Endothelial cell of umbilical vein (primary cell): ENCODE measurements around the gene GPANK1. TPM values are rescaled to one million over a fixed set of nuclear protein-coding genes. Genes with fewer than 3 reads are reported as not detected.

Source experiments
- BruUV-seq: library from RNA; stranded (reverse); fragments of 400-500 nt; replicated peaks from 2 replicates; lab custom pipeline; 2021; lab: Mats Ljungman, UMichigan
- CTCF ChIA-PET: fragments of 300-600, 350-600 bp; sonication (Branson Sonifier 250); formaldehyde crosslinking; loops from one replicate; lab custom pipeline; 2021; ENCODE audit warnings: antibody characterized with exemption, inconsistent platforms; lab: Charles Lee
- POLR2A ChIA-PET: fragments of 300-600, 350-600 bp; sonication (Branson Sonifier 250); formaldehyde crosslinking; loops from one replicate; lab custom pipeline; 2021; ENCODE audit warnings: antibody characterized with exemption, inconsistent platforms; lab: Charles Lee
- DNase-seq: peaks from one replicate; pipeline ENCODE4 v3.0.0-alpha.2; 2011; ENCODE audit warnings: low read depth, low spot score
- FAIRE-seq: peaks from 2 replicates; lab custom pipeline; 2011; peaks lifted over from hg19 to GRCh38; lab: Jason Lieb, UNC
- H2AFZ ChIP-seq: 2 replicates; pipeline ENCODE4 v1.6.0; 2012; ENCODE audit warnings: low read depth, low read length, control low read depth, inconsistent platforms
- H3K27ac ChIP-seq: 2 replicates; pipeline ENCODE4 v1.5.1; 2011; ENCODE audit warnings: low read depth, mild to moderate bottlenecking, control low read depth, low read length, moderate library complexity; ENCODE audit not compliant: insufficient read depth
- H3K27me3 ChIP-seq, 2 experiments: 2 replicates each; pipeline versions ENCODE4 v1.6.0 to v1.6.1; 2011; ENCODE audit warnings: low read length in 2 of 2, mixed read lengths in 1 of 2; ENCODE audit not compliant: control insufficient read depth in 2 of 2, insufficient read depth in 2 of 2
- H3K36me3 ChIP-seq, 2 experiments: 2 replicates in 1 of 2; 3 replicates in 1 of 2; pipeline ENCODE4 v1.5.1; 2011; ENCODE audit warnings: low read length in 2 of 2, mild to moderate bottlenecking in 1 of 2, moderate library complexity in 1 of 2; ENCODE audit not compliant: control insufficient read depth in 2 of 2, insufficient read depth in 2 of 2; ENCODE audit errors: extremely low read depth in 1 of 2
- H3K4me1 ChIP-seq: 3 replicates; pipeline ENCODE4 v1.5.1; 2011; ENCODE audit warnings: mild to moderate bottlenecking, low read length; ENCODE audit not compliant: control insufficient read depth, insufficient read depth; ENCODE audit errors: extremely low read depth
- H3K4me2 ChIP-seq: 2 replicates; pipeline ENCODE4 v1.6.1; 2011; ENCODE audit warnings: low read length, control low read depth, mixed read lengths; ENCODE audit not compliant: insufficient read depth
- H3K4me3 ChIP-seq, 3 experiments: fragments of 200-600 bp in 1 of 3; sonication (generic), shearing (Covaris generic) in 1 of 3; replicated peaks in 1 of 3; 2 replicates each; pipeline ENCODE4 v1.5.1; 2011 to 2016; ENCODE audit warnings: control low read depth in 3 of 3, low read length in 3 of 3, mild to moderate bottlenecking in 2 of 3, inconsistent platforms in 1 of 3, low read depth in 1 of 3, moderate library complexity in 1 of 3; ENCODE audit not compliant: insufficient read depth in 1 of 3
- H3K79me2 ChIP-seq: 2 replicates; pipeline ENCODE4 v1.6.0; 2012; ENCODE audit warnings: low read length, inconsistent platforms; ENCODE audit not compliant: control insufficient read depth, insufficient read depth
- H3K9ac ChIP-seq: replicated peaks from 2 replicates; pipeline ENCODE3; 2011; ENCODE audit warnings: low read length, control low read depth; ENCODE audit not compliant: insufficient read depth; ENCODE audit errors: extremely low read depth
- H3K9me1 ChIP-seq: replicated peaks from 3 replicates; pipeline ENCODE4 v1.6.0; 2011; ENCODE audit warnings: mild to moderate bottlenecking, low read length; ENCODE audit not compliant: control insufficient read depth, insufficient read depth; ENCODE audit errors: extremely low read depth
- H3K9me3 ChIP-seq: replicated peaks from 2 replicates; pipeline ENCODE4 v1.5.1; 2012; ENCODE audit warnings: low read length, inconsistent platforms; ENCODE audit not compliant: control insufficient read depth, insufficient read depth
- H4K20me1 ChIP-seq: replicated peaks from 2 replicates; pipeline ENCODE3; 2011; ENCODE audit warnings: mild to moderate bottlenecking, low read length; ENCODE audit not compliant: control insufficient read depth, insufficient read depth; ENCODE audit errors: extremely low read depth
- FOS ChIP-seq: IDR thresholded peaks from 2 replicates; pipeline ENCODE4 v1.6.1; 2011; ENCODE audit warnings: mild to moderate bottlenecking, low read length, moderate library complexity, borderline replicate concordance; ENCODE audit not compliant: insufficient read depth
- GATA2 ChIP-seq: IDR thresholded peaks from 2 replicates; pipeline ENCODE4 v1.7.0; 2011; ENCODE audit warnings: low read depth, mild to moderate bottlenecking, moderate library complexity, mixed read lengths, low read length; ENCODE audit not compliant: insufficient read length, insufficient read depth
- MYC ChIP-seq: IDR thresholded peaks from one replicate; pipeline ENCODE4 v1.6.1; 2011; ENCODE audit warnings: mild to moderate bottlenecking, low read depth, low read length
- POLR2AphosphoS5 ChIP-seq: IDR thresholded peaks from 2 replicates; pipeline ENCODE4 v1.6.1; 2012; ENCODE audit warnings: low read depth, mild to moderate bottlenecking, control low read depth, low read length, moderate library complexity; ENCODE audit not compliant: insufficient read depth
- dilution Hi-C: fragments of 300-500 bp; cut with MboI; formaldehyde crosslinking; loops from one replicate; pipeline ENCODE4 v1.15.0; 2019; ENCODE audit warnings: low sequenced_read_pairs; ENCODE audit not compliant: extremely low pct_ligation_motif_present
- intact Hi-C: fragments of 100-400 bp; cut with micrococcal nuclease; formaldehyde crosslinking; loops from one replicate; pipeline ENCODE4 v1.10.0; 2022
- polyA plus RNA-seq, 4 experiments: library from polyadenylated mRNA; depleted of rRNA in 3 of 4; stranded (reverse) in 3 of 4; unstranded in 1 of 4; fragments of >200 nt; gene quantifications; 2 replicates each; pipeline versions ENCODE4 v1.2.1 to v1.2.3, GENCODE V29; 2011 to 2012; ENCODE audit warnings: missing spikeins in 1 of 4
- total RNA-seq: library from RNA; stranded (reverse); gene quantifications from 2 replicates; pipeline ENCODE4 v1.2.3, GENCODE V29; 2021
- TF ChIP-seq, protein P1 (sequence below), 2 donors: IDR thresholded peaks; 1 replicate in 1 of 2; 2 replicates in 1 of 2; pipeline ENCODE4 v1.5.1; 2011; ENCODE audit warnings: low read length in 2 of 2, mild to moderate bottlenecking in 2 of 2, moderate library complexity in 2 of 2, control low read depth in 1 of 2, inconsistent platforms in 1 of 2, low read depth in 1 of 2; ENCODE audit not compliant: insufficient read depth in 1 of 2; ENCODE audit errors: extremely low read depth in 1 of 2

Gene GPANK1
- total and polyA plus RNA-seq, 2 donors (not counting 3 experiments of a cell fraction or from before 2014, with no cell fraction given): 12.6 to 17.5 TPM

DNA sequence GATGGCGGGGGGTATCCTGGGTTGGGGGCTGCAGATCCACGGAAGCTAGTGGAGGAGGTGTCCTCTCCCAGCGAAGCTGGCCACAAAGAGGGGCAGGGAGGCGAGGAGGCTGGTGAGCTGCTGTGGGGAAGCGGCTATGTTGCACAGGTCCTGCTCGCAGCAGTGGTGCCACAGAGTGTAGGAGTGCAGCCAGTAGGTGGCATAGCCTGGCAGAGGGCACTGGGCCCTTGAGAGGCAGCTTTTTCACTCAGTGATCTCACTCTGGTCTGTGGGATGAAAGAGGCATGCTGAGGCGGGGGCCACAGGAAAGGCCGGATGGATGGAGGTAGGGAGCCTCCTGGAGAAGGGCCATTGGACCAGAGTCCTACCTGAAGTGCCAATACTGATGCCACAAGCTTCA is 47.5 kb upstream of the GPANK1 start:
- intact Hi-C loops: no loop called here
- Histone ChIP-seq H3K9me3 (no peaks in the 10 kb centered on the region), H4K20me1 (no peaks in the 10 kb centered on the region), H3K27me3 (no peaks in the 10 kb centered on the region), H3K9ac (no peak overlapping the region), H3K36me3 (no peaks in the 10 kb centered on the region), H3K4me1 (peaks cover 8% of the 10 kb centered on the region), H3K4me3 (no peak overlapping the region), H2AFZ (no peak overlapping the region), H3K27ac (no peak overlapping the region), H3K79me2 (no peaks in the 10 kb centered on the region), H3K9me1 (no peaks in the 10 kb centered on the region), H3K4me2 (no peak overlapping the region)
- FAIRE-seq (no peak), DNase-seq (no peak)
- TF ChIP-seq, protein P1, sequence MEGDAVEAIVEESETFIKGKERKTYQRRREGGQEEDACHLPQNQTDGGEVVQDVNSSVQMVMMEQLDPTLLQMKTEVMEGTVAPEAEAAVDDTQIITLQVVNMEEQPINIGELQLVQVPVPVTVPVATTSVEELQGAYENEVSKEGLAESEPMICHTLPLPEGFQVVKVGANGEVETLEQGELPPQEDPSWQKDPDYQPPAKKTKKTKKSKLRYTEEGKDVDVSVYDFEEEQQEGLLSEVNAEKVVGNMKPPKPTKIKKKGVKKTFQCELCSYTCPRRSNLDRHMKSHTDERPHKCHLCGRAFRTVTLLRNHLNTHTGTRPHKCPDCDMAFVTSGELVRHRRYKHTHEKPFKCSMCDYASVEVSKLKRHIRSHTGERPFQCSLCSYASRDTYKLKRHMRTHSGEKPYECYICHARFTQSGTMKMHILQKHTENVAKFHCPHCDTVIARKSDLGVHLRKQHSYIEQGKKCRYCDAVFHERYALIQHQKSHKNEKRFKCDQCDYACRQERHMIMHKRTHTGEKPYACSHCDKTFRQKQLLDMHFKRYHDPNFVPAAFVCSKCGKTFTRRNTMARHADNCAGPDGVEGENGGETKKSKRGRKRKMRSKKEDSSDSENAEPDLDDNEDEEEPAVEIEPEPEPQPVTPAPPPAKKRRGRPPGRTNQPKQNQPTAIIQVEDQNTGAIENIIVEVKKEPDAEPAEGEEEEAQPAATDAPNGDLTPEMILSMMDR (IDR thresholded peaks at IDR 0.05; ENCODE audit: extremely low read depth in 1 of 2, insufficient read depth in 1 of 2, low read depth in 1 of 2, low read length in 2 of 2): peak in 1 of 2 donors; percentile 35
- TF ChIP-seq FOS: no peak
- dilution Hi-C loops: no loop called here
- ChIA-PET POLR2A (interaction anchor here (1.2 to 1.3 kb wide), 2 partner anchors 25 to 115 kb away, joined by 3 read pairs; partner anchors contain the start of genes CLIC1 and HSPA1B), CTCF (interaction anchor here (0.9 to 2.3 kb wide), 4 partner anchors 10 to 57 kb away, joined by 4 to 14 read pairs (median 6); partner anchors contain the start of gene ABHD16A)
- BruUV-seq: no TSS peak

DNA sequence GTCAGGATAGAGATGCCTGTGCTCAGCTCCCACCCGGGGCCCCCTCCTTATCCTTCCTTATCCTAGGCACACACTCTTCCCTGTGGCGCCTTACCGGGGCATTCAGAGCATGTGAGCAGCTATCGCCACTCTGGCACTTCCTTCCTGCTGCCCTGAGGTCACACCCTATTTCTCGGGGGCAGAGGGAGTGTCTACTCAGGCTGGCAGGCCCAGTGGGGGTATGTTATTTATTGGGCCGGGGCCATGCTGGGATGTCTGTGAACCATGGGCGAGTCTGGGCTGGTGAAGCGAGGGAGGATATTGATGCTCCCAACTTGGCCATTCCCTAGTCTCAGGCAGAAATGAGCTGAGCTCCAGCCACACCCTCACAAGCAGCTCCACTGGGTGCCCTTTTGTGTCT is 46.4 kb upstream of the GPANK1 start:
- ChIA-PET CTCF (interaction anchor here (1.2 to 2.3 kb wide), 5 partner anchors 9 to 58 kb away, joined by 3 to 14 read pairs (median 4); partner anchors contain the start of genes ABHD16A and DDAH2), POLR2A (interaction anchor here (0.5 to 1.3 kb wide), 4 partner anchors 8 to 103 kb away, joined by 3 to 7 read pairs (median 3); partner anchors contain the start of genes ABHD16A and CLIC1)
- intact Hi-C loops: no loop called here
- H3K4me3 ChIP-seq: no peak overlapping the region
- no peaks in the 10 kb centered on the region for H3K9me3 ChIP-seq
- DNase-seq (peak; percentile 20), FAIRE-seq (peak; percentile 55)
- TF ChIP-seq GATA2: peak; percentile 36
- TF ChIP-seq POLR2AphosphoS5: peak; percentile 27
- no peak for TF ChIP-seq MYC
- no peaks in the 10 kb centered on the region for H4K20me1 ChIP-seq
- no peaks in the 10 kb centered on the region for H3K27me3 ChIP-seq
- H3K9me1 ChIP-seq: no peaks in the 10 kb centered on the region
- dilution Hi-C loops: no loop called here
- H2AFZ ChIP-seq: peak overlapping the region; percentile 52
- H3K36me3 ChIP-seq: no peaks in the 10 kb centered on the region
- no peak overlapping the region for H3K4me2 ChIP-seq
- BruUV-seq: no TSS peak
- no peak overlapping the region for H3K27ac ChIP-seq
- peaks cover 8% of the 10 kb centered on the region for H3K4me1 ChIP-seq
- H3K79me2 ChIP-seq: no peaks in the 10 kb centered on the region
- H3K9ac ChIP-seq: no peak overlapping the region
